A172 (cell line): ENCODE measurements around the gene CHRNA9. TPM values are rescaled to one million over a fixed set of nuclear protein-coding genes. Genes with fewer than 3 reads are reported as not detected.

Source experiments
- DNase-seq: peaks from one replicate; pipeline ENCODE4 v3.0.0-alpha.2; 2015; ENCODE audit warnings: low spot score
- total RNA-seq: library from RNA; depleted of rRNA; stranded (reverse); fragments of >200 nt; shearing (Covaris generic); gene quantifications from 2 replicates; pipeline ENCODE4 v1.2.3, GENCODE V29; 2014

CHRNA9 gene
- total RNA-seq, 1 experiment from 2014 or later: 1.4 TPM

GRCh38 chr4:40337523-40337922 lies 2.4 kb downstream of the CHRNA9 start:
- no peak for DNase-seq

DNA sequence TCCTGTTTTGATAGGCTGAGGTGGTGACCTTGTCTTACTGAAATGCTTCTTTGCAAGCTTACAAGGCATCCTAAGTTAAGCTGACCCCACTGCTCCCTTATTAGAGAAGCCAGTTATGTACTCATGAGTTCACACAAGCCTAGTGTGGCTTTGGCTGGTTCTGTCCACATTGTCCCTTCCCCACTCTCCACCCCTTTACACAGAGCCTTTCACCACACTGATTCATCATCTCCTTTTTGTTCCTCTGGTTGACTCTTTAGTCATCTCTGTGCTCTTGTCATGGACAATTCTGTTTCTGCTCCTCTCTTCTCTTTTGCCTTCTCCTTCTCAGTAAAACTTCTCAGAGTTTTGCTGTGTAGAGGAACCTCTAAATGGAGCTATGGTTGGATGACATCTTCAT lies 4.9 kb downstream of the CHRNA9 start:
- DNase-seq: no peak

DNA sequence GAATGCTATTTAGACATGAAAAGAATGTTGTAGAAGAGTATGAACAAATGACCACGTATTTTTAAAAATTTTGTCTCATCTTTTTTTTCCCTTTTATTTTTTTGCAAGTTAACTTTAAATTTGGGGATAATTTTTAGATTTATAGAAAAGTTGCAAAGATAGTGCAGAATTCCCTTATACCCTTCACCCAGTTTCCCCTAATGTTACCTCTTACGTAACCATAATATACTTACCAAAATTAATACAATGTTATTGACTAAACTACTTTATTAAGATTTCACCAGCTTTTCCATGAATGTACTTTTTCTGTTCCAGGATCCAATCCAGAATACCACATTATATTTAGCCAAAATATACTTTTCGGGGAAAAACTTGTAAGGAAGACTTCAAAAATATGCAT lies 12.3 kb downstream of the CHRNA9 start:
- no peak for DNase-seq

DNA sequence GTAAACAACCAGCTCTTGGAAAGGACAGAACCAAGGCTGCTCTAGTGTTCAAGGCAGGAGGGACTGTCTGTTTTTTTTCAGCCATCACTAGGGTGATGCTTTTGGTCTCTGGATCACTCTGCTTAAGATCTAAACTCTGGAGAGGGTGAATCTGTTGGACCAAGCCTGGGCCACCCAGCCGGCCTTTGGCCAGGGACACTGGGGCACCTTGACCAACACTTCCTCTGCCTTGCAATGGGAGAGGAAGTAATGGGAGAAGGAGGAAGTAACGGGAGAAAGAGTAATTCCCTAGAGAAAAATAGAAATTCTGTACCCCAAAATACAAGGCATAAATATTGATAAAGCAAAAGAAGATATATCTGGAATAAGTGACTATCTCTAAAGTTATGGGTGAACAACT lies 12.9 kb downstream of the CHRNA9 start:
- no peak for DNase-seq

DNA sequence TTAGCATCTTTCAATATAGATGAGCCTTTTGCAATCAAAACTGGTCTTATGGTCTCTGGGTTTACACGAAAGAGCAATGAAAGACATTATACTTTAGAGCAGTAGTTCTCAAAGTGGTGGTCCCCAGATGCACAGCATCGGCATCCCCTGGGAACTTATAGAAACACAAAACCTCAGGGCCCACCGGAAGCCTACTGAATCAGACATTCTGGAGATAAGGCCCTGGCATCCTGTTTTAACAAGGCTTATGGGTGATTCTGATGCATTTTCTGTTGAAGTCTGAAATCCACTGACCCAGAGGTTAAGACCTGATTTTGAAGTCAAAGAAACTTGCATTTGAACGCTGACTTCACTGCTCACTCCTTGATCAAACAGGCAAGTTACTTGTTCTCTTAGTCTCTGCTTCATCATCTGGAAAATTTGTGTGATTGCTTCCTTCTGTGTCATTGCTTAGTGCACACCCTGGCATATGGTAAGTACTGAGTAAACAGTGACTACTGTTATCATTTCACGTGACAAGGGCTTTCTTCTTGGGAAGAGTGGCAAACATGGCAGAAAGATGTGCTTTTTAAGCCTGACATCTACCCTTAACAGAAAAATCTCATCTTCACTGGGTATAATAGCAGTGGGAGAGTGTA lies 14.5 kb downstream of the CHRNA9 start:
- DNase-seq: no peak

GRCh38 chr4:40350627-40351227 lies 15.6 kb downstream of the CHRNA9 start:
- DNase-seq: no peak

- DNase-seq: no peak
Observed at GRCh38 chr4:40354158-40354557, 19.0 kb downstream of the CHRNA9 start.

DNA sequence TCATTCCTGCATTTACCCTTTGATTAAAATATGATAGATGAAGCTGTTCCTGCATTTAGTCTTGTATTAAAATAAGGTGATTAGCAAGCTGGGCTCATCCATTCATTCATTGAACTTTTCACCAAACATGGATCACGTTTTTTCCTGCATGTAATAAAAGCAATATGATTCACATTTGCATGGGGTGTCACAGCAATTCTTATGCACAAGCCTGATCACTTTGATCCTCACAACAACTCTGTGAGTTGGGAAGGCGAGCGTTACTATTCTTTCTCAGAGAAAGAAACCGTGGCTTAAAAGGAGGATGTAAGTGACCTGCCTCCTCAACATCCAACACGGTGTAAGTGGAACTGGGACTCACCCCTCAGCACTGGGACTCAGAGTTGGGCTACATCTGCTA lies 20.0 kb downstream of the CHRNA9 start:
- no peak for DNase-seq

DNA sequence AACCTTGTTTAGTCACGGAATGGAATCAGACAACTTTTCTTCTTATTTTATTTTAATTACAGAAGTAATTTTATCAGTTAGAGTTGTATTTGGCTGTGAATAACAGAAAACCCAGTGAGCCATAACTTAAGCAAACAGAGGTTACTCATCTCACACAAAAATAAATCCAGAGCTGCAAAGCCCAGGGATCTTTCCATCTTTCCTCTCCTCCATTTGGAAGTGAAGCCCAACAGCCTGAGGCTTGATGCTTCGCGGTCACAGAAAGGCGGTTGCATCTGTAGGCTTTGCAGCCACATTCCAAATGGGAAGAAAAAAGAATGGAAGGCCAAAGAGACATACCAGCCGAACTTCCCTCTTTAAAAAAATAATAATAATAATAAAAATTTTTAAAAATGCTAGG lies 22.6 kb downstream of the CHRNA9 start:
- DNase-seq: no peak

GRCh38 chr4:40361338-40361737 lies 26.2 kb downstream of the CHRNA9 start:
- no peak for DNase-seq

DNA sequence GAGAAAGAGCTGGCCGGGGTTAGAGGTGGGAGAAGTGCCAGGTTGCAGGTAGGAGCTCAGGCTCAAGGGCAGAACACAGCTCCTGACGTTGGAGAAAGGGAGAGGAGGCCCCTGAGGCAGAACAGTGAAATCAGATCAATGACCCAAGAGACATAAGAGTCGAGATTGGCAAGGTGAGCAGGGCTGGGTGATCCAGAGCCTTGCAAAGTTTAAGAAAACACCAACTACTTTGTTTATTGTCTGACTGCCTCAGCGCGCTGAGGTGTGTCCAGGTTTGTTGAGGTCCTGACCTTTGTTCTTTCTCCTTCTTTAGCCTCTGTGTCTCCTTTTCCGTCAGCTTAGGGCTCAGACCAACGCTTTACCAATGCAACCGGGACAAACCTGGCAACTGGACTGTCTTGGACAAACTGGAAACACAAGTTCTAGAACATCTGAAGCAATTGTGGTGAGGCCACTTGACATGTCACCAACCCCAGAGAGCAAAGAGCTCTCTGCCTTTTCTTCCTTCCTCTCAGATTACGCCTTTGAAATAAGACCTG lies 28.3 kb downstream of the CHRNA9 start:
- DNase-seq: no peak

- DNase-seq: no peak
Observed at GRCh38 chr4:40363945-40364344, 28.8 kb downstream of the CHRNA9 start.

DNA sequence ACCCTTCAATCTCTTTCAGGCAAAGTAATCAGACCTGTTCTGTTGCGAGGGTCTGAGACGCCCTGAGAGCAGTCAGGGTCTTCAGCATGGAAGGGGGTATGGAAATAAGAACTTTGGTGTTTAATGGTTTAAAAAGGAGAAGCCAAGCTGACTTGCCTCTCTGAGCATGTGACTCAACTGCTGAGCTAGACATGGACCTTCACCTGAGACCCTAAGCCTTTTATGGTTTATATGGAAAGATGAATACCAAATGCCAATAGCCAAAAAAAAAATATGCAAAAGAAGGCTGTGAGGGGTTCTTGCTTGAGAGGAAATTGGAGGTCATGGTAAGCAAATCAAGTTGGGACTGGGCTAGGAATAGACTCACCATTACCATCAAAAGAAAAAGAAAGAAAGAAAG lies 30.6 kb downstream of the CHRNA9 start:
- DNase-seq: no peak

- no peak for DNase-seq
Observed at GRCh38 chr4:40367451-40367850, 32.3 kb downstream of the CHRNA9 start.

GRCh38 chr4:40369437-40370274 lies 34.5 kb downstream of the CHRNA9 start:
- DNase-seq: no peak

DNA sequence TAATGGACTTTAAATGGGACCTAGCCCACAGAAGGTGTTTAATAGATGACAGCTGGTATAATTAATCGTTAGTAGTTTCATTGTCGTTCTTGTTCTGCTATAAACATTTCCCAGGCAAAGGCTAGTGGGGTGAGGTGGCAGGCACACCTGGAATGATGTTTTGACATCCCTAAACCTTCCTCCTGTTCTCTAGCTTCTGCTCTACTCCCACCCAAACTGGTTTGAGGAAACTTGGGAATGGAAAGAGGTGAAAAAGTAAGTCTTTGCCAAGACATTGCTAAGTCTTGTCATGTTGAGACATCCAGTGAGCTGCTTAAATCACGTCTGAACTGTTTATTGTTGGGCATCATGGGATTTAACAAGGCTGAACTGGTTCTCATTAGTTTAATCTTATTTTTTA lies 37.5 kb downstream of the CHRNA9 start:
- no peak for DNase-seq

GRCh38 chr4:40373636-40374035 lies 38.5 kb downstream of the CHRNA9 start:
- DNase-seq: no peak

GRCh38 chr4:40375095-40375494 lies 40.0 kb downstream of the CHRNA9 start:
- no peak for DNase-seq

DNA sequence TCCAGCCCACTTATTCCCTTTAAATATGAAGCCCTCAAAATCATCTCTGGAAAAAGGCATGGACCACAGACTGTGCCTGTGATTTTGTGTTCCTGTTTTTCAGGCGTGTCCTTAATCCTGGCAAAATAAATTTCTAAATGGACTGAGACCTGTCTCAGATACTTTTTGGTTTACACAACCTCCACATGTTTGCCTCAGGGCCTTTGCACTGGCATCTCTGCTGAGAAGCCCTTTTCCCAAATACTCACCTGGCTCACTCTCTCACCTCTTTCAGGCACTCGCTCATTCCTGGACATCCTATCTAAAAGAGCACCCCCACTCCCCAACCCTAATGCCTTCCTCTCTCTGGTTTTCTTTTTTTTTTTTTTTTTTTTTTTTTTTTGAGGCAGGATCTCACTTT lies 40.5 kb downstream of the CHRNA9 start:
- no peak for DNase-seq

DNA sequence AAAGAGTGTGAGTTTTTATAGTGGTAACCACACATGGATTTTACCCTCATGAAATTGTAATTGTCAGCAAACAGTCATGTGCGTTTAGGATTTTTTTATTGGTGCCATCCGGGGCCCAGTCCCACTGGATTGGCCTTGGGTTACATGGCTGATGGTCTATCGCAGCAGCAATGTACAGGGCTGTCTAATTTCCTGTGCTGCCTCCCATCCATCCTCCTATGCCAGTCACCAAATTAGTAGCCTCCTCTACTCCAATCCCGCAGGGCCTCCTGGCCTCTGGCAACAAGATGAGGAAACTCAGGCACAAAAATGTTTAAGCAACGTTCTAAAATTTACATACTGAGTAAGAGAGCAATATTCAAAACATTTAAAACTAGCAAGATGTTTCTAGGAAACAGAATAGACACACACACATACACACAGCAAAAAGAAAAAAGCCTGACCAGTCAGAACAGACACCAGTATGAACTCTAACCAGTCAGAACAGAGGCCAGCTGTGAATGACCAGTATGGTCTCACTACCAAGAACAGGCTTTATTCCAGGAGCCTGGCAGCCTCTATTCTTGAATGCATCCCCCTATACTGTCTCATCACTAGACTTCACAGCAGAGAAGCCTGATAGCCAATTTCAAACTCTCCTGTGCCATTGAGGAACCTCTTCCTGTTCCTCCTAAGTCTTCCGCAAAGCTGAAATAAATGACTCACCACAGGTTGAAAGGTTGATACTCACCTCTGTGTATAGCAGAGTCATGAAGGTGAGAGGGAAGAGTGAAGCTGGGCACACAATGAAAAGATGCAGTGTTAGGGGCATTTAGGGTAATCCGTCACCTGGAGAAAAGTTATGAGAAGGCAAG lies 42.6 kb downstream of the CHRNA9 start:
- no peak for DNase-seq

- DNase-seq: no peak
Observed at GRCh38 chr4:40378619-40379018, 43.5 kb downstream of the CHRNA9 start.

DNA sequence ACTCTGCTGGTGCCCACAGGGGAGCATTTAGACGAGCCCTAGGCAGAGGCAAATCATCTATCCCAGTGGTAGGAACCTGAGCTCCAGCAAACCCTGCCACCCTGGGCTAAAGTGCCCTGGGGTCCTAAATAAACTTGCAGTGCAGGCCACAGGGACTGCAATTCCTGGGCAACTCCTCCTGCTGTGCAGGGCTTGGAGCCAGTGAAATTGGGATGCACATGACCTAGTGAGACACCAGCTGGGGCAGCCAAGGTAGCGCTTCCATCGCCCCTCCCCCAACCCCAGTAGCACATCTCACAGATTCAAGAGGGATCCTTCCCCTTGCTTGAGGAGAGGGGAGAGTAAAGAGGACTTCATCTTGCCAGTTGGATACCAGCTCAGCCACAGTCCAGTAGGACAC lies 44.1 kb downstream of the CHRNA9 start:
- no peak for DNase-seq
